Fibroblast of pulmonary artery (primary cell): ENCODE data around the gene ABCC5.
A peak's percentile ranks its signal among the peaks of the same experiment; 100 is the strongest.

ENCODE experiments used
- DNase-seq: peaks from one replicate; pipeline ENCODE4 v3.0.0-alpha.2; 2010; ENCODE audit warnings: low read depth
- H3K4me3 ChIP-seq: replicated peaks from 2 replicates; pipeline ENCODE4 v1.5.1; 2011; ENCODE audit warnings: low read depth, mild to moderate bottlenecking, control low read depth, low read length, moderate library complexity
- CTCF ChIP-seq: IDR thresholded peaks from 2 replicates; pipeline ENCODE4 v1.5.1; 2011; ENCODE audit warnings: mild to moderate bottlenecking, control low read depth, low read length, inconsistent platforms; ENCODE audit errors: missing control alignments

Gene ABCC5

GRCh38 chr3:183924956-183925355 lies 92.7 kb downstream of the ABCC5 start:
- DNase-seq = peak; percentile 50
- no peak for TF ChIP-seq CTCF
- H3K4me3 ChIP-seq = no peak overlapping the region

- no peak for TF ChIP-seq CTCF
- DNase-seq = no peak
- H3K4me3 ChIP-seq = no peak overlapping the region
These were observed 93.1 kb downstream of the ABCC5 start for GRCh38 chr3:183924543-183924942.

- H3K4me3 ChIP-seq = no peak overlapping the region
- no peak for TF ChIP-seq CTCF
- no peak for DNase-seq
These were observed 95.3 kb downstream of the ABCC5 start for GRCh38 chr3:183922421-183922820.

- no peak for DNase-seq
- TF ChIP-seq CTCF = no peak
- no peak overlapping the region for H3K4me3 ChIP-seq
These were observed 96.6 kb downstream of the ABCC5 start for GRCh38 chr3:183921096-183921495.

GRCh38 chr3:183920416-183920815 lies 97.3 kb downstream of the ABCC5 start:
- no peak overlapping the region for H3K4me3 ChIP-seq
- DNase-seq = no peak
- no peak for TF ChIP-seq CTCF

GRCh38 chr3:183918178-183918577 lies 99.5 kb downstream of the ABCC5 start:
- no peak for TF ChIP-seq CTCF
- no peak for DNase-seq
- no peak overlapping the region for H3K4me3 ChIP-seq

- H3K4me3 ChIP-seq = no peak overlapping the region
- DNase-seq = no peak
- no peak for TF ChIP-seq CTCF
These were observed 99.9 kb downstream of the ABCC5 start for GRCh38 chr3:183917776-183918175.
